H1 (cell line): ENCODE results near the gene CWC25. TPM values are rescaled to one million over a fixed set of nuclear protein-coding genes. Genes with fewer than 3 reads are reported as not detected.

Source experiments
- EZH2 ChIP-seq: fragments of 200-600 bp; sonication (generic); IDR thresholded peaks from 2 replicates; pipeline ENCODE4 v1.7.1; 2012; ENCODE audit warnings: low read depth, mild to moderate bottlenecking, moderate library complexity, low read length, inconsistent platforms; ENCODE audit not compliant: severe bottlenecking
- POU5F1 ChIP-seq: IDR thresholded peaks from 2 replicates; pipeline ENCODE4 v1.6.1; 2011; ENCODE audit warnings: low read depth, mild to moderate bottlenecking, low read length, moderate library complexity
- polyA plus RNA-seq, 7 experiments: library from polyadenylated mRNA; depleted of rRNA in 3 of 7; stranded (reverse) in 5 of 7; unstranded in 2 of 7; fragments of >200 nt in 5 of 7; fragments of 200-250 nt in 2 of 7; gene quantifications; 1 replicate in 5 of 7; 2 replicates in 1 of 7; 4 replicates in 1 of 7; pipeline versions ENCODE4 v1.2.1 to v1.2.3, GENCODE V29; 2011 to 2013; ENCODE audit warnings: missing spikeins in 2 of 7, mixed read lengths in 2 of 7
- total RNA-seq: library from RNA; stranded (reverse); fragmentation: NEBNext Ultra II Directional; extraction: Animal tissue kit (Norgen Biotek cat#: 25700); gene quantifications from 2 replicates; pipeline ENCODE4 v1.2.1, GENCODE V29; 2021

The CWC25 gene
- total and polyA plus RNA-seq, 2 of the 8 experiments (the other 6 are each of a cell fraction or from before 2014, with no cell fraction given) = 11.1 to 13.1 TPM

- TF ChIP-seq EZH2 (no peak), POU5F1 (no peak)
These were observed 56.7 kb downstream of the CWC25 start (continued) for GRCh38 chr17:38768417-38768816.
